Activated CD4-positive, alpha-beta T cell treated with anti-CD3 and anti-CD28 coated beads for 48 hours (primary cell): ENCODE measurements around the gene C10orf95.
"Not testable (repeated sequence)": the region's sequence is repeated elsewhere in the genome, so short reads cannot be mapped to it uniquely, and the experiment has no call there.

ENCODE experiments used
- DNase-seq: peaks from one replicate; pipeline ENCODE4 v3.0.0-alpha.2; 2020

The C10orf95 gene

GRCh38 chr10:102463983-102464382, 12.6 kb upstream of the C10orf95 start:
- no peak for DNase-seq

GRCh38 chr10:102462512-102463054, 11.2 kb upstream of the C10orf95 start:
- DNase-seq, result no peak

- DNase-seq, result peak; percentile 97
These were observed 10.1 kb upstream of the C10orf95 start for GRCh38 chr10:102461187-102462054.

GRCh38 chr10:102460836-102461186, 9.5 kb upstream of the C10orf95 start:
- no peak for DNase-seq

- no peak for DNase-seq
These were observed 7.3 kb upstream of the C10orf95 start for GRCh38 chr10:102458656-102459055.

- DNase-seq, result no peak
These were observed 6.3 kb upstream of the C10orf95 start for GRCh38 chr10:102457591-102458150.

GRCh38 chr10:102455893-102456471, 4.6 kb upstream of the C10orf95 start:
- DNase-seq, result no peak

GRCh38 chr10:102454662-102455487, 3.5 kb upstream of the C10orf95 start:
- DNase-seq, result not testable (repeated sequence)

GRCh38 chr10:102453502-102453901, 2.2 kb upstream of the C10orf95 start:
- DNase-seq, result no peak

GRCh38 chr10:102452672-102453340, 1.5 kb upstream of the C10orf95 start:
- DNase-seq, result peak; percentile 84

GRCh38 chr10:102450374-102451104, 804 bp downstream of the C10orf95 start:
- DNase-seq, result peak; percentile 89

GRCh38 chr10:102450124-102450373, 1.3 kb downstream of the C10orf95 start:
- DNase-seq, result no peak

- DNase-seq, result peak; percentile 92
These were observed 1.8 kb downstream of the C10orf95 start for GRCh38 chr10:102449321-102450123.

GRCh38 chr10:102444851-102445250, 6.5 kb downstream of the C10orf95 start:
- DNase-seq, result no peak

- no peak for DNase-seq
These were observed 13.0 kb downstream of the C10orf95 start for GRCh38 chr10:102438374-102438773.

GRCh38 chr10:102437515-102437914, 13.8 kb downstream of the C10orf95 start:
- no peak for DNase-seq

- DNase-seq, result no peak
These were observed 15.0 kb downstream of the C10orf95 start for GRCh38 chr10:102436312-102436711.

GRCh38 chr10:102435529-102436233, 15.7 kb downstream of the C10orf95 start:
- peak; percentile 62 for DNase-seq

GRCh38 chr10:102435133-102435497, 16.2 kb downstream of the C10orf95 start:
- no peak for DNase-seq

GRCh38 chr10:102434394-102435132, 16.8 kb downstream of the C10orf95 start:
- DNase-seq, result no peak
